Naive thymus-derived CD8-positive, alpha-beta T cell (primary cell): ENCODE results near the gene SIGLEC10. TPM values are rescaled to one million over a fixed set of nuclear protein-coding genes. Genes with fewer than 3 reads are reported as not detected.

ENCODE experiments used
- ATAC-seq, 2 donors: fragments of 150-1000 bp; cut with Tn5 transposase in 1 of 2; sonication (Bioruptor Pico), chemical (Tn5 transposase) in 1 of 2; 1 replicate in 1 of 2; 2 replicates in 1 of 2; pipeline ENCODE4 v1.10.0; 2021; ENCODE audit warnings: mild to moderate bottlenecking in 2 of 2, moderate library complexity in 2 of 2
- POLR2A ChIA-PET: fragments of 350-600 bp; sonication (Branson Sonifier 250); formaldehyde crosslinking; loops from one replicate; lab custom pipeline; 2021; ENCODE audit warnings: antibody characterized with exemption; lab: Charles Lee
- DNase-seq, 10 donors: peaks; one replicate each; pipeline versions ENCODE4 v3.0.0 to v3.0.0-alpha.2; 2020 to 2022
- H3K27ac Mint-ChIP-seq, 10 donors: one replicate each; pipeline ENCODE4 v1.8.0; 2020 to 2022; ENCODE audit warnings: mild to moderate bottlenecking in 10 of 10, mixed read lengths in 10 of 10, moderate library complexity in 4 of 10, inconsistent platforms in 1 of 10
- H3K27me3 Mint-ChIP-seq, 5 donors: one replicate each; pipeline ENCODE4 v1.8.0; 2021 to 2022; ENCODE audit warnings: mixed read lengths in 5 of 5
- H3K36me3 Mint-ChIP-seq, 3 donors: one replicate each; pipeline ENCODE4 v1.8.0; 2020 to 2022; ENCODE audit warnings: mixed read lengths in 3 of 3, mild to moderate bottlenecking in 2 of 3, inconsistent platforms in 1 of 3
- H3K4me1 Mint-ChIP-seq, 4 donors: one replicate each; pipeline ENCODE4 v1.8.0; 2021 to 2022; ENCODE audit warnings: mixed read lengths in 4 of 4
- H3K4me3 Mint-ChIP-seq, 10 donors: one replicate each; pipeline ENCODE4 v1.8.0; 2020 to 2022; ENCODE audit warnings: mild to moderate bottlenecking in 10 of 10, mixed read lengths in 10 of 10, moderate library complexity in 6 of 10, inconsistent platforms in 1 of 10
- H3K9me3 Mint-ChIP-seq, 9 donors: one replicate each; pipeline ENCODE4 v1.8.0; 2020 to 2022; ENCODE audit warnings: mixed read lengths in 9 of 9, mild to moderate bottlenecking in 3 of 9, inconsistent platforms in 1 of 9, moderate library complexity in 1 of 9
- polyA plus RNA-seq, 3 donors: library from polyadenylated mRNA; unstranded; fragments of 300-500 nt; fragmentation: Illumina TruSeq; gene quantifications; one replicate each; pipeline ENCODE4 v1.2.3, GENCODE V29; 2021
- total RNA-seq, 8 experiments: library from RNA in 2 of 8; stranded (reverse) in 2 of 8; gene quantifications; one replicate each; pipeline ENCODE4 v1.2.3 and lab custom pipeline; 2021 to 2026

SIGLEC10 gene
- total and polyA plus RNA-seq, 5 experiments from 2014 or later = 0.06 to 1.2 (median 0.24) TPM

- Mint-ChIP-seq H3K4me1 (peaks cover 63 to 83% (median 77%) of the 10 kb centered on the region in 4 donors), H3K9me3 (no peaks in the 10 kb centered on the region), H3K27ac (peak overlapping the region; percentile 83 to 98 (median 96)), H3K27me3 (no peaks in the 10 kb centered on the region), H3K4me3 (peak overlapping the region; percentile 93 to 100 (median 98)), H3K36me3 (no peaks in the 10 kb centered on the region)
- POLR2A ChIA-PET = interaction anchor here (1.2 to 1.5 kb wide), 6 partner anchors 12 to 244 kb away, joined by 3 to 5 read pairs (median 4); no protein-coding TSS in a partner anchor
- peak; percentile 72 to 75 for ATAC-seq
- DNase-seq = peak; percentile 87 to 96 (median 92)
Observed at GRCh38 chr19:51367565-51368365, 49.7 kb downstream of the SIGLEC10 start.

- Mint-ChIP-seq H3K27ac (peak overlapping the region; percentile 83 to 98 (median 96)), H3K4me1 (peaks cover 60 to 83% (median 76%) of the 10 kb centered on the region in 4 donors), H3K36me3 (no peaks in the 10 kb centered on the region), H3K27me3 (no peaks in the 10 kb centered on the region), H3K9me3 (no peaks in the 10 kb centered on the region), H3K4me3 (peak overlapping the region; percentile 93 to 100 (median 98))
- DNase-seq (no peak), ATAC-seq (no peak)
- POLR2A ChIA-PET = interaction anchor here (0.5 to 1.5 kb wide), 7 partner anchors 11 to 359 kb away, joined by 3 to 5 read pairs (median 3); no protein-coding TSS in a partner anchor
Observed at GRCh38 chr19:51367255-51367564, 50.2 kb downstream of the SIGLEC10 start.

- H3K4me3 Mint-ChIP-seq = peak overlapping the region; percentile 93 to 100 (median 98)
- POLR2A ChIA-PET = interaction anchor here (0.5 to 1.5 kb wide), 9 partner anchors 11 to 359 kb away, joined by 3 to 10 read pairs (median 3); no protein-coding TSS in a partner anchor
- H3K9me3 Mint-ChIP-seq = no peaks in the 10 kb centered on the region
- ATAC-seq (peak; percentile 57 to 62), DNase-seq (peak; percentile 84 to 95 (median 87))
- H3K4me1 Mint-ChIP-seq = peaks cover 57 to 83% (median 76%) of the 10 kb centered on the region in 4 donors
- H3K27me3 Mint-ChIP-seq = no peaks in the 10 kb centered on the region
- peak overlapping the region; percentile 83 to 98 (median 96) for H3K27ac Mint-ChIP-seq
- H3K36me3 Mint-ChIP-seq = no peaks in the 10 kb centered on the region
Observed at GRCh38 chr19:51366389-51367254, 50.8 kb downstream of the SIGLEC10 start.

GRCh38 chr19:51365965-51366388 is 51.5 kb downstream of the SIGLEC10 start, which contains the start of gene ETFB:
Gene ETFB (minus strand): TSS chr19:51366388. CDS start chr19:51366326, 62 bp downstream.
- DNase-seq = peak in 1 of 10 donors; percentile 7

GRCh38 chr19:51365211-51365964 is 52.1 kb downstream of the SIGLEC10 start:
- peak; percentile 19 to 40 for ATAC-seq
- peak in 4 of 10 donors; percentile 18 to 44 (median 34) for DNase-seq
- Mint-ChIP-seq H3K27me3 (no peaks in the 10 kb centered on the region), H3K27ac (peak overlapping the region; percentile 83 to 98 (median 97)), H3K4me3 (peak overlapping the region; percentile 93 to 100 (median 98)), H3K4me1 (peaks cover 45 to 71% (median 66%) of the 10 kb centered on the region in 4 donors), H3K36me3 (peaks cover 0 to 2% (median 0%) of the 10 kb centered on the region in 3 donors), H3K9me3 (no peaks in the 10 kb centered on the region)
- POLR2A ChIA-PET = interaction anchor here (0.9 to 1.4 kb wide), 4 partner anchors 12 to 77 kb away, joined by 3 to 10 read pairs (median 5); no protein-coding TSS in a partner anchor

More at GRCh38 chr19:51365965-51366388, 51.5 kb downstream of the SIGLEC10 start, which contains the start of gene ETFB:
- peak in 1 of 2 donors; percentile 1 for ATAC-seq
- POLR2A ChIA-PET = interaction anchor here (0.9 to 1.4 kb wide), 4 partner anchors 12 to 76 kb away, joined by 3 to 10 read pairs (median 5); no protein-coding TSS in a partner anchor
- peaks cover 0 to 2% (median 0%) of the 10 kb centered on the region in 3 donors for H3K36me3 Mint-ChIP-seq
- no peaks in the 10 kb centered on the region for H3K9me3 Mint-ChIP-seq
- peaks cover 51 to 77% (median 69%) of the 10 kb centered on the region in 4 donors for H3K4me1 Mint-ChIP-seq
- H3K27ac Mint-ChIP-seq = peak within 1 kb of the TSS; percentile 83 to 98 (median 97)
- peak within 1 kb of the TSS; percentile 93 to 100 (median 98) for H3K4me3 Mint-ChIP-seq
- H3K27me3 Mint-ChIP-seq = no peaks in the 10 kb centered on the region

GRCh38 chr19:51364200-51365106 is 53.0 kb downstream of the SIGLEC10 start:
- H3K4me1 Mint-ChIP-seq = peaks cover 42 to 68% (median 62%) of the 10 kb centered on the region in 4 donors
- peak overlapping the region; percentile 23 to 75 (median 53) for H3K4me3 Mint-ChIP-seq
- ATAC-seq = no peak
- no peak for DNase-seq
- H3K27me3 Mint-ChIP-seq = no peaks in the 10 kb centered on the region
- H3K36me3 Mint-ChIP-seq = peaks cover 0 to 2% (median 0%) of the 10 kb centered on the region in 3 donors
- no peaks in the 10 kb centered on the region for H3K9me3 Mint-ChIP-seq
- H3K27ac Mint-ChIP-seq = peak overlapping the region in 9 of 10 donors; percentile 5 to 85 (median 57)
- POLR2A ChIA-PET = no interaction called here

- Mint-ChIP-seq H3K9me3 (no peaks in the 10 kb centered on the region), H3K27ac (no peak overlapping the region), H3K4me3 (no peak overlapping the region), H3K36me3 (peaks cover 0 to 2% (median 0%) of the 10 kb centered on the region in 3 donors), H3K4me1 (peaks cover 31 to 57% (median 47%) of the 10 kb centered on the region in 4 donors), H3K27me3 (no peaks in the 10 kb centered on the region)
- DNase-seq = no peak
- POLR2A ChIA-PET = no interaction called here
- no peak for ATAC-seq
Observed at GRCh38 chr19:51361239-51361638, 56.2 kb downstream of the SIGLEC10 start.

Other genes with a start within 250 kb of the SIGLEC10 start
- gene CD33, start 192.6 kb downstream of the SIGLEC10 start, total RNA-seq = under 1 TPM in 1 of 2 experiments, not detected in 1; 0.73 TPM
- under 1 TPM in 1 of 3 donors, not detected in 2; 0.16 TPM for gene CD33, start 192.6 kb downstream of the SIGLEC10 start, polyA plus RNA-seq
- gene SIGLECL1, start 166.6 kb downstream of the SIGLEC10 start, total RNA-seq = not detected
- not detected for gene SIGLECL1, start 166.6 kb downstream of the SIGLEC10 start, polyA plus RNA-seq
- not detected for gene IGLON5, start 106.0 kb downstream of the SIGLEC10 start, total RNA-seq
- gene IGLON5, start 106.0 kb downstream of the SIGLEC10 start, polyA plus RNA-seq = not detected
- under 1 TPM; 0.11 to 0.60 TPM for gene VSIG10L, start 75.5 kb downstream of the SIGLEC10 start, total RNA-seq
- gene VSIG10L, start 75.5 kb downstream of the SIGLEC10 start, polyA plus RNA-seq = under 1 TPM in 2 of 3 donors, not detected in 1; 0.10 to 0.21 TPM
- gene ETFB, start 51.3 kb downstream of the SIGLEC10 start, total RNA-seq = 10 to 100 TPM; 46.2 to 48.1 TPM
- gene ETFB, start 51.3 kb downstream of the SIGLEC10 start, polyA plus RNA-seq = 100 to 1,000 TPM in 1 of 3 donors, 10 to 100 TPM in 2; 85.8 to 104 (median 91.5) TPM
- 1 to 10 TPM in 1 of 2 experiments, under 1 TPM in 1; 0.73 to 1.7 TPM for gene CLDND2, start 48.6 kb downstream of the SIGLEC10 start, total RNA-seq
- not detected for gene CLDND2, start 48.6 kb downstream of the SIGLEC10 start, polyA plus RNA-seq
- 1 to 10 TPM; 3.8 to 5.6 TPM for gene NKG7, start 45.0 kb downstream of the SIGLEC10 start, total RNA-seq
- gene NKG7, start 45.0 kb downstream of the SIGLEC10 start, polyA plus RNA-seq = 1,000 to 10,000 TPM in 1 of 3 donors, 10 to 100 TPM in 2; 41.7 to 1,629 (median 63.8) TPM
- gene LIM2, start 29.7 kb downstream of the SIGLEC10 start, total RNA-seq = not detected
- under 1 TPM in 1 of 3 donors, not detected in 2; 0.68 TPM for gene LIM2, start 29.7 kb downstream of the SIGLEC10 start, polyA plus RNA-seq
- not detected for gene C19orf84, start 27.1 kb downstream of the SIGLEC10 start, total RNA-seq
- gene C19orf84, start 27.1 kb downstream of the SIGLEC10 start, polyA plus RNA-seq = not detected
- not detected for gene SIGLEC8, start 40.8 kb upstream of the SIGLEC10 start, total RNA-seq
- gene SIGLEC8, start 40.8 kb upstream of the SIGLEC10 start, polyA plus RNA-seq = not detected
- not detected for gene CEACAM18, start 60.9 kb upstream of the SIGLEC10 start, total RNA-seq
- not detected for gene CEACAM18, start 60.9 kb upstream of the SIGLEC10 start, polyA plus RNA-seq
- not detected for gene SIGLEC12, start 84.2 kb upstream of the SIGLEC10 start, total RNA-seq
- under 1 TPM in 1 of 3 donors, not detected in 2; 0.31 TPM for gene SIGLEC12, start 84.2 kb upstream of the SIGLEC10 start, polyA plus RNA-seq
- gene SIGLEC6, start 114.0 kb upstream of the SIGLEC10 start, total RNA-seq = under 1 TPM in 1 of 2 experiments, not detected in 1; 0.26 TPM
- not detected for gene SIGLEC6, start 114.0 kb upstream of the SIGLEC10 start, polyA plus RNA-seq
- gene ZNF175, start 153.6 kb upstream of the SIGLEC10 start, total RNA-seq = 10 to 100 TPM; 17.0 to 21.0 TPM
- 1 to 10 TPM; 1.9 to 3.7 (median 2.8) TPM for gene ZNF175, start 153.6 kb upstream of the SIGLEC10 start, polyA plus RNA-seq
- not detected for gene SIGLEC5, start 212.8 kb upstream of the SIGLEC10 start, total RNA-seq
- not detected for gene SIGLEC5, start 212.8 kb upstream of the SIGLEC10 start, polyA plus RNA-seq
- gene SIGLEC14, start 229.2 kb upstream of the SIGLEC10 start, total RNA-seq = under 1 TPM; 0.33 to 0.83 TPM
- under 1 TPM in 1 of 3 donors, not detected in 2; 0.07 TPM for gene SIGLEC14, start 229.2 kb upstream of the SIGLEC10 start, polyA plus RNA-seq